HG02642 (cell line): Measurements from ENCODE around the gene CSF2RB.
A peak's percentile ranks its signal among the peaks of the same experiment; 100 is the strongest.
"Not testable (repeated sequence)": the region's sequence is repeated elsewhere in the genome, so short reads cannot be mapped to it uniquely, and the experiment has no call there.

ENCODE experiments used
- ATAC-seq: cut with Tn5 transposase; IDR thresholded peaks from one replicate; pipeline ENCODE4 v1.9.1; 2021; ENCODE audit warnings: mild to moderate bottlenecking; ENCODE audit not compliant: unreplicated experiment, poor library complexity

CSF2RB gene

GRCh38 chr22:36961626-36962025 is 48.2 kb downstream of the CSF2RB start:
- no peak for ATAC-seq

- no peak for ATAC-seq
These were observed 49.9 kb downstream of the CSF2RB start for GRCh38 chr22:36963302-36963701.

- ATAC-seq = no peak
These were observed 50.7 kb downstream of the CSF2RB start for GRCh38 chr22:36964106-36964505.

- no peak for ATAC-seq
These were observed 52.3 kb downstream of the CSF2RB start for GRCh38 chr22:36965696-36966095.

GRCh38 chr22:36966851-36967540 is 53.6 kb downstream of the CSF2RB start:
- no peak for ATAC-seq

GRCh38 chr22:36968249-36968964 is 55.0 kb downstream of the CSF2RB start:
- ATAC-seq = no peak

GRCh38 chr22:36971341-36972125 is 58.1 kb downstream of the CSF2RB start:
- no peak for ATAC-seq

- no peak for ATAC-seq
These were observed 63.2 kb downstream of the CSF2RB start for GRCh38 chr22:36976606-36977005.

- peak; percentile 63 for ATAC-seq
These were observed 64.0 kb downstream of the CSF2RB start for GRCh38 chr22:36977401-36977861.

- peak; percentile 78 for ATAC-seq
These were observed 64.7 kb downstream of the CSF2RB start for GRCh38 chr22:36977947-36978660.

GRCh38 chr22:36979016-36979910 is 65.8 kb downstream of the CSF2RB start:
- ATAC-seq = no peak

GRCh38 chr22:36981247-36981775 is 67.9 kb downstream of the CSF2RB start:
- no peak for ATAC-seq

GRCh38 chr22:36982136-36982535 is 68.7 kb downstream of the CSF2RB start:
- ATAC-seq = no peak

GRCh38 chr22:36985211-36985889 is 71.9 kb downstream of the CSF2RB start:
- no peak for ATAC-seq

- ATAC-seq = no peak
These were observed 72.9 kb downstream of the CSF2RB start for GRCh38 chr22:36986242-36986821.

- no peak for ATAC-seq
These were observed 74.8 kb downstream of the CSF2RB start for GRCh38 chr22:36988075-36988832.

- not testable (repeated sequence) for ATAC-seq
These were observed 75.6 kb downstream of the CSF2RB start for GRCh38 chr22:36989012-36989411.
